A673 (cell line): ENCODE results near the gene SSTR5. TPM values are rescaled to one million over a fixed set of nuclear protein-coding genes. Genes with fewer than 3 reads are reported as not detected.

Source experiments
- BruUV-seq: library from RNA; stranded (reverse); fragments of 400-500 nt; replicated peaks from 2 replicates; lab custom pipeline; 2021; lab: Mats Ljungman, UMichigan
- CTCF ChIA-PET: fragments of 300-600 bp; sonication (Branson Sonifier 250); formaldehyde crosslinking; loops from one replicate; lab custom pipeline; 2022; ENCODE audit warnings: antibody characterized with exemption; lab: Charles Lee
- POLR2A ChIA-PET: fragments of 300-600 bp; sonication (Branson Sonifier 250); formaldehyde crosslinking; loops from one replicate; lab custom pipeline; 2022; ENCODE audit warnings: antibody characterized with exemption; ENCODE audit not compliant: low non-redundant PET; lab: Charles Lee
- DNase-seq: peaks from one replicate; pipeline ENCODE4 v3.0.0-alpha.2; 2015; ENCODE audit warnings: low spot score
- H3K27ac ChIP-seq: fragments of 200-600 bp; sonication (generic); 2 replicates; pipeline ENCODE4 v1.5.1; 2016; ENCODE audit warnings: mixed run types, low read depth, mild to moderate bottlenecking, mixed read lengths, antibody characterized with exemption, low read length; ENCODE audit not compliant: poor library complexity, severe bottlenecking
- H3K27me3 ChIP-seq: fragments of 200-600 bp; sonication (generic); replicated peaks from 2 replicates; pipeline ENCODE4 v1.6.1; 2017; ENCODE audit warnings: mixed run types, low read depth, mild to moderate bottlenecking, mixed read lengths, antibody characterized with exemption, low read length; ENCODE audit not compliant: insufficient read depth, poor library complexity
- H3K36me3 ChIP-seq: fragments of 200-600 bp; sonication (generic); 2 replicates; pipeline ENCODE4 v1.6.1; 2016; ENCODE audit warnings: mixed run types, mild to moderate bottlenecking, mixed read lengths, antibody characterized with exemption, low read length; ENCODE audit not compliant: insufficient read depth, poor library complexity, severe bottlenecking
- H3K4me1 ChIP-seq: fragments of 200-600 bp; sonication (generic); 2 replicates; pipeline ENCODE4 v1.6.1; 2017; ENCODE audit warnings: mixed run types, mild to moderate bottlenecking, mixed read lengths, antibody characterized with exemption, low read length; ENCODE audit not compliant: insufficient read depth, poor library complexity, severe bottlenecking
- H3K4me3 ChIP-seq: fragments of 200-600 bp; sonication (generic); 2 replicates; pipeline ENCODE4 v1.5.1; 2016; ENCODE audit warnings: low read depth, mixed run types, mild to moderate bottlenecking, mixed read lengths, low read length; ENCODE audit not compliant: poor library complexity, severe bottlenecking
- H3K9me3 ChIP-seq: fragments of 200-600 bp; sonication (generic); 2 replicates; pipeline ENCODE4 v1.6.1; 2016; ENCODE audit warnings: mixed run types, low read depth, mild to moderate bottlenecking, mixed read lengths, antibody characterized with exemption, low read length; ENCODE audit not compliant: poor library complexity, severe bottlenecking
- CTCF ChIP-seq: fragments of 300-800, 200-600 bp; sonication (generic); conservative IDR thresholded peaks from 2 replicates; pipeline ENCODE4 v1.5.1; 2017; ENCODE audit warnings: low read depth, mild to moderate bottlenecking, antibody characterized with exemption, low read length, moderate library complexity, mixed read lengths
- EZH2 ChIP-seq: fragments of 200-600 bp; sonication (generic); IDR thresholded peaks from 2 replicates; pipeline ENCODE4 v1.6.1; 2017; ENCODE audit warnings: borderline replicate concordance, low read depth, mild to moderate bottlenecking, mixed read lengths, antibody characterized with exemption, low read length; ENCODE audit not compliant: poor library complexity, severe bottlenecking
- intact Hi-C: fragments of 100-400 bp; cut with micrococcal nuclease; formaldehyde crosslinking; loops from one replicate; pipeline ENCODE4 v1.10.0; 2022; ENCODE audit not compliant: unreplicated experiment
- total RNA-seq: library from RNA; stranded (reverse); gene quantifications from 2 replicates; pipeline ENCODE4 v1.2.3, GENCODE V29; 2021

Gene SSTR5
- total RNA-seq, 1 experiment from 2014 or later: not detected

GRCh38 chr16:1124291-1124690, 51.7 kb downstream of the SSTR5 start:
- intact Hi-C loops: no loop called here
- H3K36me3 ChIP-seq: no peaks in the 10 kb centered on the region
- no TSS peak for BruUV-seq
- H3K4me3 ChIP-seq: no peak overlapping the region
- H3K9me3 ChIP-seq: no peaks in the 10 kb centered on the region
- TF ChIP-seq CTCF (no peak), EZH2 (no peak)
- no peak overlapping the region for H3K27ac ChIP-seq
- no peaks in the 10 kb centered on the region for H3K27me3 ChIP-seq
- POLR2A ChIA-PET: no interaction called here
- H3K4me1 ChIP-seq: peaks cover 8% of the 10 kb centered on the region
- CTCF ChIA-PET: no interaction called here
- no peak for DNase-seq

GRCh38 chr16:1124795-1125194, 52.2 kb downstream of the SSTR5 start:
- intact Hi-C loops: no loop called here
- no peak for DNase-seq
- ChIA-PET POLR2A (no interaction called here), CTCF (no interaction called here)
- TF ChIP-seq CTCF: no peak
- no peak for TF ChIP-seq EZH2
- Histone ChIP-seq H3K4me1 (peaks cover 8% of the 10 kb centered on the region), H3K9me3 (no peaks in the 10 kb centered on the region), H3K27ac (no peak overlapping the region), H3K27me3 (no peaks in the 10 kb centered on the region), H3K36me3 (no peaks in the 10 kb centered on the region), H3K4me3 (no peak overlapping the region)
- BruUV-seq: no TSS peak

- Histone ChIP-seq H3K9me3 (no peaks in the 10 kb centered on the region), H3K36me3 (no peaks in the 10 kb centered on the region), H3K4me3 (no peak overlapping the region), H3K27ac (no peak overlapping the region), H3K27me3 (no peaks in the 10 kb centered on the region), H3K4me1 (peaks cover 8% of the 10 kb centered on the region)
- CTCF ChIA-PET: no interaction called here
- peak; percentile 79 for DNase-seq
- BruUV-seq: no TSS peak
- intact Hi-C loops: no loop called here
- TF ChIP-seq CTCF (no peak), EZH2 (no peak)
- POLR2A ChIA-PET: no interaction called here
These were observed 52.9 kb downstream of the SSTR5 start for GRCh38 chr16:1125471-1125870.
